ENCODE results near the gene PIP5K1A. TPM values are rescaled to one million over a fixed set of nuclear protein-coding genes. Genes with fewer than 3 reads are reported as not detected.
"Not testable (repeated sequence)": the region's sequence is repeated elsewhere in the genome, so short reads cannot be mapped to it uniquely, and the experiment has no call there.

PIP5K1A gene
- total RNA-seq, 1 donor = 67.7 TPM

GRCh38 chr1:151273924-151274466 is 75.6 kb downstream of the PIP5K1A start:
- Histone ChIP-seq H2AFZ (ENCODE audit: low read length) (no peak overlapping the region), H3K4me1 (ENCODE audit: insufficient read depth, low read length) (no peaks in the 10 kb centered on the region), H3K4me2 (ENCODE audit: insufficient read depth, low read length) (no peak overlapping the region), H3K79me2 (ENCODE audit: insufficient read depth, low read length) (no peaks in the 10 kb centered on the region), H3K4me3 (ENCODE audit: insufficient read depth, low read length) (no peak overlapping the region), H3K27ac (ENCODE audit: low read depth, low read length) (no peak overlapping the region), H3K27me3 (ENCODE audit: insufficient read depth, low read length) (no peaks in the 10 kb centered on the region), H3K36me3 (ENCODE audit: insufficient read depth, low read length) (peaks cover 9% of the 10 kb centered on the region), H4K20me1 (ENCODE audit: insufficient read depth, low read length) (no peaks in the 10 kb centered on the region), H3K9me3 (ENCODE audit: low read depth, low read length) (no peaks in the 10 kb centered on the region)
- no peak for TF ChIP-seq CTCF (IDR thresholded peaks at IDR 0.05; ENCODE audit: extremely low read depth, low read depth, low read length)
- peak; percentile 8 for DNase-seq (ENCODE audit: insufficient read length, low spot score, missing footprints)

- not testable (repeated sequence) for H3K4me1 ChIP-seq (ENCODE audit: insufficient read depth, low read length); H3K79me2 ChIP-seq (ENCODE audit: insufficient read depth, low read length); H2AFZ ChIP-seq (ENCODE audit: low read length); H3K36me3 ChIP-seq (ENCODE audit: insufficient read depth, low read length); H3K27ac ChIP-seq (ENCODE audit: low read depth, low read length); H4K20me1 ChIP-seq (ENCODE audit: insufficient read depth, low read length); H3K4me2 ChIP-seq (ENCODE audit: insufficient read depth, low read length); DNase-seq (ENCODE audit: insufficient read length, low spot score, missing footprints); H3K27me3 ChIP-seq (ENCODE audit: insufficient read depth, low read length); H3K4me3 ChIP-seq (ENCODE audit: insufficient read depth, low read length); H3K9me3 ChIP-seq (ENCODE audit: low read depth, low read length)
These were observed 77.0 kb downstream of the PIP5K1A start for GRCh38 chr1:151275341-151275740.

- peaks cover 2% of the 10 kb centered on the region for H3K4me1 ChIP-seq (ENCODE audit: insufficient read depth, low read length)
- no peaks in the 10 kb centered on the region for H3K36me3 ChIP-seq (ENCODE audit: insufficient read depth, low read length)
- TF ChIP-seq CTCF (IDR thresholded peaks at IDR 0.05; ENCODE audit: extremely low read depth, low read depth, low read length) = no peak
- no peak overlapping the region for H3K27ac ChIP-seq (ENCODE audit: low read depth, low read length)
- H3K27me3 ChIP-seq (ENCODE audit: insufficient read depth, low read length) = no peaks in the 10 kb centered on the region
- H3K79me2 ChIP-seq (ENCODE audit: insufficient read depth, low read length) = peaks cover under 1% of the 10 kb centered on the region
- H3K4me2 ChIP-seq (ENCODE audit: insufficient read depth, low read length) = no peak overlapping the region
- no peaks in the 10 kb centered on the region for H4K20me1 ChIP-seq (ENCODE audit: insufficient read depth, low read length)
- no peak for DNase-seq (ENCODE audit: insufficient read length, low spot score, missing footprints)
- H3K4me3 ChIP-seq (ENCODE audit: insufficient read depth, low read length) = no peak overlapping the region
- no peak overlapping the region for H2AFZ ChIP-seq (ENCODE audit: low read length)
- no peaks in the 10 kb centered on the region for H3K9me3 ChIP-seq (ENCODE audit: low read depth, low read length)
These were observed 78.9 kb downstream of the PIP5K1A start for GRCh38 chr1:151277249-151277648.

- Histone ChIP-seq H3K4me1 (ENCODE audit: insufficient read depth, low read length) (peaks cover 6% of the 10 kb centered on the region), H3K9me3 (ENCODE audit: low read depth, low read length) (no peaks in the 10 kb centered on the region), H3K36me3 (ENCODE audit: insufficient read depth, low read length) (peaks cover 13% of the 10 kb centered on the region), H2AFZ (ENCODE audit: low read length) (peak overlapping the region; percentile 95), H3K27ac (ENCODE audit: low read depth, low read length) (peak overlapping the region; percentile 99), H4K20me1 (ENCODE audit: insufficient read depth, low read length) (peaks cover 17% of the 10 kb centered on the region), H3K4me2 (ENCODE audit: insufficient read depth, low read length) (peak overlapping the region; percentile 90), H3K4me3 (ENCODE audit: insufficient read depth, low read length) (peak overlapping the region; percentile 83), H3K79me2 (ENCODE audit: insufficient read depth, low read length) (peaks cover 37% of the 10 kb centered on the region), H3K27me3 (ENCODE audit: insufficient read depth, low read length) (no peaks in the 10 kb centered on the region)
- TF ChIP-seq CTCF (IDR thresholded peaks at IDR 0.05; ENCODE audit: extremely low read depth, low read depth, low read length) = peak; percentile 8
- DNase-seq (ENCODE audit: insufficient read length, low spot score, missing footprints) = peak; percentile 95
These were observed 83.0 kb downstream of the PIP5K1A start for GRCh38 chr1:151281225-151281968.

Data from osteoblast (primary cell).